Tracheal epithelial cell (primary cell): ENCODE results near the gene CYP51A1. TPM values are rescaled to one million over a fixed set of nuclear protein-coding genes. Genes with fewer than 3 reads are reported as not detected.

Experiments used
- total RNA-seq: library from RNA; depleted of rRNA; stranded (reverse); fragments of >200 nt; gene quantifications from 2 replicates; pipeline ENCODE4 v1.2.1, GENCODE V29; 2014

Gene CYP51A1
- 402 and 503 TPM in 2 replicates for total RNA-seq

DNA sequence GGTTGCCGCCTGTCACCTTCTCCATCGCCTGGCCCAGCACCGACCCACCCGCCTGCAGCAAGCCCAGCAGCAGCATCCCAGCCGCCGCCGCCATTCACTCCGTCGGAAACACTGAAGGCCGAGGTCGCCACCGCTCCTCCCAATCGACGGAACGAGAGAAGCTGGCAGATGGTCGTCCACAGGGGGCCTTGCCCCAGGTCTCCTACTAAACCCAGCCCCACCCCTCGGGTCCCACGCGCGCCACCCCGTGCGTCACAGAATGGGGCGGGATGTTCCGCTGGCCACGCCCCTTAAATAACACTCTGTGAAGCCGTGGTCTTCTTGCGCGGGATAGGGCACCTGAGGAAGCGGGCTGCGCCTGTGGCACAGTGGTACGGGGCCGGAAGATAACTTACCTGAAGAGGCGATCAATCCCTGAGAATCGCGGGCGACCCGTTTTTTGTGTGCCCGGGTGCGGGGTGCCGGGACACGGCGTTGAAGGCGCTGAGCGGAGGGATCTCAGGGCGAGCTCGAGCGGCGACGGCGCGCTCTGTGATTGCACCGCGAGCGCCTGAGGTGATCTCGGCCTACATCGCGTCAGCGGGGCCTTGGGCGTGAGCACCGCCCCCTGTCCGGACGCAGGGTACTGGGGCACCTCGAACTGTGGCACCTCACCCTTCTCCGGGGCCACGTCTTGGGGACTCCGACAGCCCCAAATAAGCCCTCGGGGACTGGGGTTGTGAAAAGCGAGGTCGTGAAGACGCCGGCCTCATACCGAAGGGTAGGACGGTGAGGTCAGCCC, at the start of gene CYP51A1:
CYP51A1 (minus strand) TSS at position 207 of the 781 bp plus-strand sequence; CDS start at position 94, 113 bp downstream.

DNA sequence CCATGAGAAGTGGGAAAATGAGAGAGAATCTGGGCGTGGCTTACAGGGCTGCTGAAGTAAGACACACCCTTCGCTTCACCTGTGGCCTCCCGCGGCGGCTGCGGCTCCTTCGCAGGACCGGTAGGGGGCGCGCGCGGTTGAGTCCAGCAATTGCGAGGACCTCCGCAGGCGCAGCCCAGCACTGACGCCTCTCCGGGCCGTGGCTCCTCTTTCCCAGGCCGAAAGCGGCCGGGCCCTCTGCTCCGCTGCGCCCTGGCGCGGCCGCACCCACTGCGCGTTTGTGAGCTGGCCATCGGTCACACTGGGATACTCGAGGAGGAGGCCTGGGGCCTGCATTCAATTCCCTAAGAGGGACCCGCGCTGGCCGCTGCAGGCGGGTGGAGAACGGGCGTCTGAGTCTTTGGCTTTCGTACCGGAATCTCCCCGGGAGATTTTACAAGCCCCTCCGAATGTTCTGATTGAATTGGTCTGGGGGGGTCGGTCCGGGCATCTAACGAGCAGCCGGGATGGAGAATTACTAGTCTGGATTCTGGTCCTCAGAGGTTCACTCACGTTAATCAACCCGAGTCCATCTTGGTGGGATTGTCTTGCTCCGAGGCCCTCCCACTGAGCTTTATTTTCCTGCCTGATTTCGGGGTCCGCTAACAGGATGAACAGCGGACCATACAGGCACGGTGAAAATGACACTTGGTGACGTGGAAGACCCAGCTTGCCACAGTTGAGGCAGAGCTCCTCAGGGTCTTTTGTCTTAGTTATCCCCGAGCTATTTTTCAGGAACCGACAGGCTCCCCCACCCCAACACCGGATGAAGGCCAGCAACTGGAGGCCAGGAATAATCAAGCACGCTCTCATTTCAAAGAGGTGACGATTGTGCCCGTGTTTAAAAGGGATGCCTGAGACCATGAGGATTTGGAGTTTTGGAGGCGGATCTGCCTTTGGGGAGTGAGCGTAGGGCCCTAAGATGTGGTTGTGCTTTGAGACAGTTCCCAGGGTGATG, 44.9 kb upstream of the CYP51A1 start, which contains the start of gene LRRD1:
LRRD1 (minus strand) TSS at position 215 of the 997 bp plus-strand sequence. CDS start 13,940 bp downstream, outside the sequence.

Other genes with a start within 250 kb of the CYP51A1 start
- 30.7 and 34.7 TPM in 2 replicates for gene AKAP9, start 193.6 kb downstream of the CYP51A1 start, total RNA-seq
- not detected in 2 replicates for gene LRRD1, start 44.7 kb upstream of the CYP51A1 start, total RNA-seq
- 21.7 and 36.2 TPM in 2 replicates for gene KRIT1, start 111.4 kb upstream of the CYP51A1 start, total RNA-seq
- gene ANKIB1, start 111.5 kb upstream of the CYP51A1 start, total RNA-seq = 37.7 and 53.7 TPM in 2 replicates